Thoracic aorta (tissue), 2 donors: Measurements from ENCODE around the gene TBC1D1. TPM values are rescaled to one million over a fixed set of nuclear protein-coding genes. Genes with fewer than 3 reads are reported as not detected.

Source experiments
- ATAC-seq: fragments of 150-250 bp; one replicate; pipeline ENCODE4 v1.8.0; 2017; ENCODE audit warnings: low read depth; ENCODE audit not compliant: insufficient number of reproducible peaks, low FRiP score
- DNase-seq: peaks from one replicate; pipeline ENCODE4 v3.0.0-alpha.2; 2020; ENCODE audit warnings: low spot score
- H3K27ac ChIP-seq, 2 donors: fragments of 200-600 bp; sonication (generic); 1 replicate in 1 of 2; 2 replicates in 1 of 2; pipeline ENCODE4 v1.5.1; 2016; ENCODE audit warnings: mild to moderate bottlenecking in 2 of 2, moderate library complexity in 2 of 2
- H3K27me3 ChIP-seq: fragments of 200-600 bp; sonication (generic); replicated peaks from 2 replicates; pipeline ENCODE4 v1.6.0; 2016; ENCODE audit warnings: mild to moderate bottlenecking; ENCODE audit not compliant: insufficient read depth
- H3K36me3 ChIP-seq: fragments of 200-600 bp; sonication (generic); one replicate; pipeline ENCODE4 v1.5.1; 2016
- H3K4me1 ChIP-seq, 2 donors: fragments of 200-600 bp; sonication (generic); 1 replicate in 1 of 2; 2 replicates in 1 of 2; pipeline versions ENCODE4 v1.5.1 to v1.6.0; 2016; ENCODE audit warnings: low read depth in 2 of 2, mild to moderate bottlenecking in 1 of 2; ENCODE audit not compliant: control insufficient read depth in 1 of 2
- H3K4me3 ChIP-seq: fragments of 200-600 bp; sonication (generic); 2 replicates; pipeline ENCODE4 v1.5.1; 2016; ENCODE audit warnings: mild to moderate bottlenecking
- H3K9me3 ChIP-seq: fragments of 200-600 bp; sonication (generic); 2 replicates; pipeline ENCODE4 v1.5.1; 2016
- CTCF ChIP-seq: fragments of 200-600 bp; sonication (generic); IDR thresholded peaks from one replicate; pipeline ENCODE4 v1.5.1; 2019; ENCODE audit warnings: antibody characterized with exemption
- total RNA-seq, 2 donors: library from RNA; depleted of rRNA; stranded (reverse); fragments of >200 nt; gene quantifications; one replicate each; pipeline versions ENCODE4 v1.1.0 to v1.2.3, GENCODE V29; 2016

The TBC1D1 gene
- total RNA-seq, 2 donors from 2014 or later: 152 to 206 TPM

- Histone ChIP-seq H3K4me1 (peaks cover 0 to 11% of the 10 kb centered on the region in 2 donors), H3K36me3 (no peaks in the 10 kb centered on the region), H3K9me3 (no peaks in the 10 kb centered on the region), H3K27ac (no peak overlapping the region), H3K4me3 (no peak overlapping the region), H3K27me3 (no peaks in the 10 kb centered on the region)
- ATAC-seq (no peak), DNase-seq (no peak)
- no peak for TF ChIP-seq CTCF
These were observed 290.4 kb downstream of the TBC1D1 start for GRCh38 chr4:38181286-38181685.

- Histone ChIP-seq H3K36me3 (no peaks in the 10 kb centered on the region), H3K27ac (no peak overlapping the region), H3K9me3 (no peaks in the 10 kb centered on the region), H3K4me3 (no peak overlapping the region), H3K4me1 (peaks cover 0 to 11% of the 10 kb centered on the region in 2 donors), H3K27me3 (no peaks in the 10 kb centered on the region)
- DNase-seq (no peak), ATAC-seq (no peak)
- no peak for TF ChIP-seq CTCF
These were observed 291.6 kb downstream of the TBC1D1 start for GRCh38 chr4:38182334-38182998.

- no peaks in the 10 kb centered on the region for H3K36me3 ChIP-seq
- no peak for TF ChIP-seq CTCF
- no peak overlapping the region for H3K27ac ChIP-seq
- H3K4me1 ChIP-seq: peaks cover 3 to 24% of the 10 kb centered on the region in 2 donors
- ATAC-seq: no peak
- H3K4me3 ChIP-seq: no peak overlapping the region
- no peaks in the 10 kb centered on the region for H3K9me3 ChIP-seq
- no peaks in the 10 kb centered on the region for H3K27me3 ChIP-seq
- DNase-seq: no peak
These were observed 293.5 kb downstream of the TBC1D1 start for GRCh38 chr4:38184404-38184803.

- no peaks in the 10 kb centered on the region for H3K27me3 ChIP-seq
- ATAC-seq: no peak
- peaks cover 13 to 26% of the 10 kb centered on the region in 2 donors for H3K4me1 ChIP-seq
- H3K4me3 ChIP-seq: no peak overlapping the region
- no peaks in the 10 kb centered on the region for H3K9me3 ChIP-seq
- H3K27ac ChIP-seq: no peak overlapping the region
- H3K36me3 ChIP-seq: no peaks in the 10 kb centered on the region
- TF ChIP-seq CTCF: no peak
- DNase-seq: no peak
These were observed 294.7 kb downstream of the TBC1D1 start for GRCh38 chr4:38185406-38186144.

GRCh38 chr4:38188136-38188535 is 297.3 kb downstream of the TBC1D1 start:
- DNase-seq (no peak), ATAC-seq (no peak)
- no peaks in the 10 kb centered on the region for H3K9me3 ChIP-seq
- peak overlapping the region; percentile 82 to 92 for H3K27ac ChIP-seq
- H3K4me3 ChIP-seq: no peak overlapping the region
- peaks cover 24 to 51% of the 10 kb centered on the region in 2 donors for H3K4me1 ChIP-seq
- H3K36me3 ChIP-seq: no peaks in the 10 kb centered on the region
- no peaks in the 10 kb centered on the region for H3K27me3 ChIP-seq
- no peak for TF ChIP-seq CTCF
